ENCODE measurements around the gene CLIC1. TPM values are rescaled to one million over a fixed set of nuclear protein-coding genes. Genes with fewer than 3 reads are reported as not detected.

Gene CLIC1
- total RNA-seq, 1 experiment from 2014 or later: 431 TPM

GRCh38 chr6:31782126-31782855, 46.0 kb upstream of the CLIC1 start:
- H3K9me3 ChIP-seq (ENCODE audit: low read depth, low read length, poor library complexity, severe bottlenecking): no peaks in the 10 kb centered on the region
- TSS peak; percentile 42 for BruUV-seq (replicated peaks)
- POLR2A ChIA-PET (ENCODE audit: low non-redundant PET): no interaction called here
- H3K4me3 ChIP-seq (ENCODE audit: low read depth, low read length, poor library complexity, severe bottlenecking): no peak overlapping the region
- TF ChIP-seq EZH2 (IDR thresholded peaks at IDR 0.05; ENCODE audit: borderline replicate concordance, low read depth, low read length, poor library complexity, severe bottlenecking) (no peak), CTCF (conservative IDR thresholded peaks at IDR 0.05; ENCODE audit: low read depth, low read length) (no peak)
- intact Hi-C loops (cut with micrococcal nuclease; ENCODE audit: unreplicated experiment): no loop called here
- H3K27me3 ChIP-seq (replicated peaks; ENCODE audit: insufficient read depth, low read depth, low read length, poor library complexity): no peaks in the 10 kb centered on the region
- CTCF ChIA-PET: no interaction called here
- H3K4me1 ChIP-seq (ENCODE audit: insufficient read depth, low read length, poor library complexity, severe bottlenecking): peaks cover 3% of the 10 kb centered on the region
- H3K36me3 ChIP-seq (ENCODE audit: insufficient read depth, low read length, poor library complexity, severe bottlenecking): peaks cover 82% of the 10 kb centered on the region
- H3K27ac ChIP-seq (ENCODE audit: low read depth, low read length, poor library complexity, severe bottlenecking): no peak overlapping the region
- no peak for DNase-seq (ENCODE audit: low spot score)

GRCh38 chr6:31781244-31782125, 45.2 kb upstream of the CLIC1 start:
- intact Hi-C loops (cut with micrococcal nuclease; ENCODE audit: unreplicated experiment): no loop called here
- TF ChIP-seq CTCF (conservative IDR thresholded peaks at IDR 0.05; ENCODE audit: low read depth, low read length) (no peak), EZH2 (IDR thresholded peaks at IDR 0.05; ENCODE audit: borderline replicate concordance, low read depth, low read length, poor library complexity, severe bottlenecking) (no peak)
- H3K9me3 ChIP-seq (ENCODE audit: low read depth, low read length, poor library complexity, severe bottlenecking): no peaks in the 10 kb centered on the region
- H3K36me3 ChIP-seq (ENCODE audit: insufficient read depth, low read length, poor library complexity, severe bottlenecking): peaks cover 78% of the 10 kb centered on the region
- ChIA-PET CTCF (no interaction called here), POLR2A (ENCODE audit: low non-redundant PET) (no interaction called here)
- BruUV-seq (replicated peaks): no TSS peak
- peaks cover 11% of the 10 kb centered on the region for H3K4me1 ChIP-seq (ENCODE audit: insufficient read depth, low read length, poor library complexity, severe bottlenecking)
- no peaks in the 10 kb centered on the region for H3K27me3 ChIP-seq (replicated peaks; ENCODE audit: insufficient read depth, low read depth, low read length, poor library complexity)
- H3K27ac ChIP-seq (ENCODE audit: low read depth, low read length, poor library complexity, severe bottlenecking): no peak overlapping the region
- DNase-seq (ENCODE audit: low spot score): no peak
- no peak overlapping the region for H3K4me3 ChIP-seq (ENCODE audit: low read depth, low read length, poor library complexity, severe bottlenecking)

GRCh38 chr6:31780507-31781243, 44.3 kb upstream of the CLIC1 start:
- no peaks in the 10 kb centered on the region for H3K9me3 ChIP-seq (ENCODE audit: low read depth, low read length, poor library complexity, severe bottlenecking)
- CTCF ChIA-PET: no interaction called here
- POLR2A ChIA-PET (ENCODE audit: low non-redundant PET): no interaction called here
- no peak for DNase-seq (ENCODE audit: low spot score)
- H3K27ac ChIP-seq (ENCODE audit: low read depth, low read length, poor library complexity, severe bottlenecking): no peak overlapping the region
- peaks cover 73% of the 10 kb centered on the region for H3K36me3 ChIP-seq (ENCODE audit: insufficient read depth, low read length, poor library complexity, severe bottlenecking)
- no peak for TF ChIP-seq EZH2 (IDR thresholded peaks at IDR 0.05; ENCODE audit: borderline replicate concordance, low read depth, low read length, poor library complexity, severe bottlenecking)
- TF ChIP-seq CTCF (conservative IDR thresholded peaks at IDR 0.05; ENCODE audit: low read depth, low read length): no peak
- BruUV-seq (replicated peaks): no TSS peak
- H3K4me1 ChIP-seq (ENCODE audit: insufficient read depth, low read length, poor library complexity, severe bottlenecking): peaks cover 11% of the 10 kb centered on the region
- H3K27me3 ChIP-seq (replicated peaks; ENCODE audit: insufficient read depth, low read depth, low read length, poor library complexity): no peaks in the 10 kb centered on the region
- intact Hi-C loops (cut with micrococcal nuclease; ENCODE audit: unreplicated experiment): no loop called here
- no peak overlapping the region for H3K4me3 ChIP-seq (ENCODE audit: low read depth, low read length, poor library complexity, severe bottlenecking)

Data from A673 (cell line).